Hepatocyte (in vitro differentiated cells): ENCODE measurements around the gene ITPRIPL1. TPM values are rescaled to one million over a fixed set of nuclear protein-coding genes. Genes with fewer than 3 reads are reported as not detected.

ENCODE experiments used
- DNase-seq: peaks from one replicate; pipeline ENCODE4 v3.0.0-alpha.2; 2016; ENCODE audit warnings: low spot score
- H2AFZ ChIP-seq: fragments of 200-600 bp; sonication (generic); 2 replicates; pipeline ENCODE4 v1.6.0; 2016; ENCODE audit warnings: antibody characterized with exemption, mild to moderate bottlenecking
- H3K27ac ChIP-seq: fragments of 200-600 bp; sonication (generic); 2 replicates; pipeline ENCODE4 v1.5.1; 2016; ENCODE audit warnings: mild to moderate bottlenecking
- H3K27me3 ChIP-seq: fragments of 200-600 bp; sonication (generic); 2 replicates; pipeline ENCODE4 v1.6.1; 2016
- H3K36me3 ChIP-seq: fragments of 200-600 bp; sonication (generic); replicated peaks from 2 replicates; pipeline ENCODE4 v1.5.1; 2016; ENCODE audit warnings: low read depth; ENCODE audit not compliant: insufficient read depth
- H3K4me1 ChIP-seq: fragments of 200-600 bp; sonication (generic); 2 replicates; pipeline ENCODE4 v1.5.1; 2016; ENCODE audit warnings: mild to moderate bottlenecking, moderate library complexity; ENCODE audit not compliant: insufficient read depth
- H3K4me2 ChIP-seq: fragments of 200-600 bp; sonication (generic); 2 replicates; pipeline ENCODE4 v1.6.0; 2016
- H3K4me3 ChIP-seq: fragments of 200-600 bp; sonication (generic); 2 replicates; pipeline ENCODE4 v1.5.1; 2016; ENCODE audit warnings: mild to moderate bottlenecking
- H3K79me2 ChIP-seq: fragments of 200-600 bp; sonication (generic); 2 replicates; pipeline ENCODE4 v1.6.0; 2017; ENCODE audit warnings: mild to moderate bottlenecking
- H3K9me2 ChIP-seq: fragments of 200-600 bp; sonication (generic); replicated peaks from 2 replicates; pipeline ENCODE4 v1.6.0; 2017; ENCODE audit warnings: mild to moderate bottlenecking; ENCODE audit not compliant: insufficient read depth
- H3K9me3 ChIP-seq: fragments of 200-600 bp; sonication (generic); 2 replicates; pipeline ENCODE4 v1.5.1; 2016; ENCODE audit warnings: low read depth, mild to moderate bottlenecking
- H4K20me1 ChIP-seq: fragments of 200-600 bp; sonication (generic); 2 replicates; pipeline ENCODE4 v1.6.0; 2016; ENCODE audit warnings: mild to moderate bottlenecking; ENCODE audit not compliant: insufficient read depth, poor library complexity, severe bottlenecking
- CTCF ChIP-seq: fragments of 200-600 bp; sonication (generic); IDR thresholded peaks from 2 replicates; pipeline ENCODE4 v1.5.1; 2016; ENCODE audit warnings: antibody characterized with exemption, mild to moderate bottlenecking; ENCODE audit not compliant: poor library complexity
- EZH2 ChIP-seq: fragments of 200-600 bp; sonication (generic); IDR thresholded peaks from 2 replicates; pipeline ENCODE4 v1.6.1; 2016; ENCODE audit warnings: antibody characterized with exemption, mild to moderate bottlenecking, borderline replicate concordance
- EZH2phosphoT487 ChIP-seq: fragments of 200-600 bp; sonication (generic); IDR thresholded peaks from one replicate; pipeline ENCODE4 v1.6.1; 2018; ENCODE audit warnings: antibody characterized with exemption, mild to moderate bottlenecking, low read depth, moderate library complexity; ENCODE audit not compliant: unreplicated experiment, severe bottlenecking
- WGBS: methylation state at CpG from one replicate; pipeline ENCODE4 v1.1.6; 2016; ENCODE audit warnings: low lambda C conversion rate; ENCODE audit errors: missing lambda C conversion rate; 5-methylcytosine and 5-hydroxymethylcytosine counted together
- polyA plus RNA-seq: library from polyadenylated mRNA; unstranded; fragments of >200 nt; fragmentation: Nextera tagmentation; extraction: Ambion mirVana; gene quantifications from 2 replicates; pipeline ENCODE4 v1.2.1, GENCODE V29; 2016
- total RNA-seq: library from RNA; depleted of rRNA; stranded (reverse); fragments of >200 nt; gene quantifications from 2 replicates; pipeline ENCODE4 v1.2.3, GENCODE V29; 2014

Gene ITPRIPL1
- total and polyA plus RNA-seq, 2 experiments from 2014 or later = 1.9 to 2.0 TPM

GRCh38 chr2:96354492-96354891 is 29.4 kb downstream of the ITPRIPL1 start:
- H3K27ac ChIP-seq = no peak overlapping the region
- no peak for TF ChIP-seq EZH2phosphoT487
- no peak for TF ChIP-seq EZH2
- WGBS = 96% methylated on average over 4 of the region's 4 CpGs

GRCh38 chr2:96356889-96357288 is 31.8 kb downstream of the ITPRIPL1 start:
- H3K79me2 ChIP-seq = no peaks in the 10 kb centered on the region
- no peaks in the 10 kb centered on the region for H3K36me3 ChIP-seq
- DNase-seq = no peak
- H3K27me3 ChIP-seq = no peaks in the 10 kb centered on the region
- no peaks in the 10 kb centered on the region for H3K4me1 ChIP-seq
- no peaks in the 10 kb centered on the region for H3K9me3 ChIP-seq
- 96% methylated on average over 6 of the region's 6 CpGs for WGBS
- no peaks in the 10 kb centered on the region for H3K9me2 ChIP-seq
- no peak overlapping the region for H2AFZ ChIP-seq
- no peak overlapping the region for H3K4me3 ChIP-seq
- no peak for TF ChIP-seq EZH2
- no peak for TF ChIP-seq CTCF
- no peak overlapping the region for H3K27ac ChIP-seq
- H3K4me2 ChIP-seq = no peak overlapping the region
- no peaks in the 10 kb centered on the region for H4K20me1 ChIP-seq

More at GRCh38 chr2:96354492-96354891, 29.4 kb downstream of the ITPRIPL1 start:
- no peaks in the 10 kb centered on the region for H3K27me3 ChIP-seq
- DNase-seq = no peak
- H2AFZ ChIP-seq = no peak overlapping the region
- H3K4me2 ChIP-seq = no peak overlapping the region
- H3K9me3 ChIP-seq = no peaks in the 10 kb centered on the region
- H3K9me2 ChIP-seq = no peaks in the 10 kb centered on the region
- no peaks in the 10 kb centered on the region for H3K79me2 ChIP-seq
- no peaks in the 10 kb centered on the region for H3K36me3 ChIP-seq
- H3K4me1 ChIP-seq = no peaks in the 10 kb centered on the region
- no peak overlapping the region for H3K4me3 ChIP-seq
- H4K20me1 ChIP-seq = no peaks in the 10 kb centered on the region

- 89% methylated on average over 2 of the region's 2 CpGs for WGBS
- no peaks in the 10 kb centered on the region for H3K27me3 ChIP-seq
- no peak overlapping the region for H2AFZ ChIP-seq
- no peak overlapping the region for H3K4me3 ChIP-seq
- no peak for DNase-seq
- no peaks in the 10 kb centered on the region for H3K79me2 ChIP-seq
- no peaks in the 10 kb centered on the region for H3K9me3 ChIP-seq
- TF ChIP-seq EZH2phosphoT487 = no peak
- TF ChIP-seq CTCF = no peak
- no peak for TF ChIP-seq EZH2
- no peaks in the 10 kb centered on the region for H3K9me2 ChIP-seq
- H4K20me1 ChIP-seq = no peaks in the 10 kb centered on the region
- H3K4me2 ChIP-seq = no peak overlapping the region
- H3K4me1 ChIP-seq = no peaks in the 10 kb centered on the region
- H3K27ac ChIP-seq = no peak overlapping the region
- no peaks in the 10 kb centered on the region for H3K36me3 ChIP-seq
Observed at GRCh38 chr2:96359310-96359709, 34.2 kb downstream of the ITPRIPL1 start.

- Histone ChIP-seq H3K27ac (no peak overlapping the region), H2AFZ (no peak overlapping the region), H3K27me3 (no peaks in the 10 kb centered on the region), H3K4me3 (no peak overlapping the region), H3K79me2 (no peaks in the 10 kb centered on the region), H3K36me3 (no peaks in the 10 kb centered on the region), H3K9me2 (no peaks in the 10 kb centered on the region), H3K4me1 (no peaks in the 10 kb centered on the region), H4K20me1 (no peaks in the 10 kb centered on the region), H3K9me3 (no peaks in the 10 kb centered on the region), H3K4me2 (no peak overlapping the region)
- no peak for DNase-seq
- TF ChIP-seq EZH2 (no peak), CTCF (no peak), EZH2phosphoT487 (no peak)
- WGBS = 79% methylated on average over 1 of the region's 1 CpG
Observed at GRCh38 chr2:96359866-96360265, 34.7 kb downstream of the ITPRIPL1 start.
